C1 segment of cervical spinal cord (tissue), 14 donors: ENCODE data around the gene SLC25A26.

ENCODE experiments used
- DNase-seq, 14 donors: peaks; one replicate each; lab custom pipeline; 2025; lab: John Stamatoyannopoulos, UW

SLC25A26 gene, protein sequence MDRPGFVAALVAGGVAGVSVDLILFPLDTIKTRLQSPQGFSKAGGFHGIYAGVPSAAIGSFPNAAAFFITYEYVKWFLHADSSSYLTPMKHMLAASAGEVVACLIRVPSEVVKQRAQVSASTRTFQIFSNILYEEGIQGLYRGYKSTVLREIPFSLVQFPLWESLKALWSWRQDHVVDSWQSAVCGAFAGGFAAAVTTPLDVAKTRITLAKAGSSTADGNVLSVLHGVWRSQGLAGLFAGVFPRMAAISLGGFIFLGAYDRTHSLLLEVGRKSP

DNA sequence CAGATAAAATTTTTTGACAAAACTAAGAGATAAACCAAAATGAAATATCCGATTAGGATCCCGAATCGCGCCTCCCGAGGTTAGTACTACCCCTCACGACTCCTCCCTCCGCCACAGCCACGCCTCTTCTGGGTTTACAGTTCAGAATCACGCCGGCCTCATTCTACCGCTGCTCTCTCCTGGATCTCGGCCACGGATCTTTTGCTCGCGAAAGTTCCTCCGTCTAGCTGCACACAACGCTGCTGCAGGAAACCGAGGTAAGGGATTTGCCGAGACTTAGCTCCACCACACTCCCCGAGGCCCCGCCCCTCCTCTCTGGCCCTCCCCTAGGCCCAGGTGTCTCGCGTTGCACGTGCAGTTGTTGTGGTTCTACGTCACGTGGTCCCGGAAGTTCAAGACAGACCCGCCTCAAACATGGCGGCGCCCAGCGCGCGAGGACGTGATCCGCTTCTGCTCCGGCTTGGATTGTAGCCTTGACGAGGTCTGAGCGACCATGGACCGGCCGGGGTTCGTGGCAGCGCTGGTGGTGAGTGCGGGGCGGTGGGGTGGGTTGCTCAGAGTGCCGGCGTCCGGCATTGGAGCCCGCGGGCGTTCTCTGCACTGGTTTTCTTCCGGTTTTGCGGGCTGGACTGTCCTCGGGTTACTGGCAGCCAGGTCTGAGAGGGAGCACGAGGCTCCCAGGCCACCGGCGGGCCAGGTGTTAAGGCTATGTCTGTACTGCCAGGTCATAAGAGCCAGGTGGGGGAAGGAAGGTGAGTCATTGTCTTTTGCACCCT lies at the start of gene SLC25A26:
SLC25A26 (plus strand) TSS at position 400 of the 776 bp plus-strand sequence; CDS start at position 494, 94 bp downstream.
- DNase-seq = peak; percentile 47 to 91 (median 88)

DNA sequence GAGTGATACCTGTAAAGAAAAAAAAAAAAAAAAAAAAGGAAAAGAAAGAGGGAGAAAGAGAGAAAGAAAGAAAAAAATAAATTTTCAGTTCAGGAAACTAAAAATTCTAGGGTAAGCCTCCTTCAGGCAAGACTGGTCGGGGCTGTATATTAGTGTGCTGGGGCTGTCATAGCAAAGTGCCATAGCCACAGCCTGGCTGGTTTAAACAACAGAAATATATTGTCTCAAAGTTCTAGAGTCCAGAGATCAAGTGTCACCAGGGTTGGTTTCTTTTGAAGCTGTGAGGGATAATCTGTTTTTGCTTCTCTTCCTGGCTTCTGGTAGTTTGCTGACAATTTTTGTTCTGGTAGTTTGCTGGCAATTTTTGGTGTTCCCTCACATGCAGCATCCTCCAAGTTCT lies 48.4 kb upstream of the SLC25A26 start:
- no peak for DNase-seq

DNA sequence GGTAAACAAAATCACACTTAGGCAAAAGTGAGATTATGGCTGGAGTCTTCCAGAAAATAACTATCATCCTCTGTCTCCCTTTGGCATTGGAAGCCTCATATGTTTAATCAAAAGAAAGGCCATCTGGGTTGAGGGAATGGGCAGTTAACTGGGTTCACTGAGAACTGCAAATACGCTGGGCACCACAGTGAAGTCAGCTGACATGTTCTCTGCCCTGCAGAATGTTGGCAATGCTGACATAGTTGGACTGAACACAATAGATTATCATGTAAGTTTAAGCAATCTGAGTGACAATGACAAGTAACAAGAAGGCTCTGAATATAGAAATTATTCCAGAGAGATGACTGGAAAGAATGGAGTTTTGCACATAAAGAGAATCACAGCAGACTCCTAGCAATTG lies 43.8 kb upstream of the SLC25A26 start:
- peak in 6 of 14 donors; percentile 2 to 64 (median 6) for DNase-seq

GRCh38 chr3:66178206-66178605 lies 42.6 kb upstream of the SLC25A26 start:
- no peak for DNase-seq

DNA sequence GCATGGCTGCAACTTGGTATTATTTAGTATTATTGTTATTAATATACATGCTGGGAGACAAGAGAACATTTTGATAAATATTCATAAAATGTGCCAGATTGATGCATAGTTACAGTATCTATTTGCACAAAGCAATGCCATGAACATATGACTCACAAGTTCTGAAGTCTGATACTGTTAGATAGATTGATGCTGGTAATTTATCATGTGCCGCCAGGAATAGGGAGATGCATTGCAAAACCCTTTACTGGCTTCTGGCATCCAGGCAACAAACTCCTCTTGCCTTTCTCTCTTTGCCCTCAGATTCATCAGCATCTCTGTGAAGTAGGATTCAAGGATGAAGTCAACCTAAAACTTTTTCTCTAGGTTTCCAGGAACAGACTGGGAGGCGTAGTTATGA lies 41.0 kb upstream of the SLC25A26 start:
- no peak for DNase-seq

- DNase-seq = no peak
Observed at GRCh38 chr3:66181764-66182163, 39.0 kb upstream of the SLC25A26 start.

GRCh38 chr3:66182246-66182645 lies 38.6 kb upstream of the SLC25A26 start:
- no peak for DNase-seq

DNA sequence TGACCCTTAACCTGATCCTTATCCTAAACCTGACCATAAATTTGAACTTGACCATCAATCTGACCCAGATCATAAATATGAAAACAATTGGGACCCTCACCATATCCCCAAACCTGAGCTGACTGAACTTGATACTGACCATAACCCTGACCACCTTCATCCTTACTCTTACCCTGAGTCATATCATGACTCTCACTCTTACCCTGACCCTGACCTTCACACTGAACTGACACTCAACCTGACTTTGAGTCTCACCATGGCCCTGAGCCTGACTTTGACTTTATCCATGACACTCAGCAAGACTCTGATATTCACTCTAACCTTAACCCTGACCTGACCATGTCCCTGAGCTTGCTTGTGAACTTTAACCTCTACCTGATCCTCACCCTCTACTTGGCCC lies 34.3 kb upstream of the SLC25A26 start:
- DNase-seq = no peak

DNA sequence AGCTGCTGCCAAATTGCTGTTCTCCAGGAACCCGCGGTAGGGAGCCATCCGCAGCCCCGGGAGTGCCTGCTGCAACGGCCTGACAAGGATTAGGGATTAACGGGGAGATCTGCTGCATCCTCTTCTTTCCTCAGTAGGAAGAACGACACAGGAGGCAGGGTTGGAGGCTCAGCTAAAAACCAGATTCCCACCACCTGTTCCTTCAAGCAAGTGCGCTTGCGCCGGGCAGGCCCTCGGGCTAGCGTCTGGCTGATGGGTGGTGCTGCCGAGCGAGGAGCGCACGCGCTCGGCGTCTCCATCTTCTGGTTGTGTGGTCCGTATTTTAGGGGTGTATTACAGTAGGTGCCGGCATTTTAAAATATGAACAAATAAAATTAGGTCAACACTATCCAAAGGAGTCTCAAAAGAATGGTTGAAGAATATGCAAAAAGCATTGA lies 25.4 kb upstream of the SLC25A26 start:
- DNase-seq = peak in 13 of 14 donors; percentile 17 to 95 (median 37)

GRCh38 chr3:66196633-66197032 lies 24.2 kb upstream of the SLC25A26 start:
- peak in 1 of 14 donors; percentile 3 for DNase-seq

DNA sequence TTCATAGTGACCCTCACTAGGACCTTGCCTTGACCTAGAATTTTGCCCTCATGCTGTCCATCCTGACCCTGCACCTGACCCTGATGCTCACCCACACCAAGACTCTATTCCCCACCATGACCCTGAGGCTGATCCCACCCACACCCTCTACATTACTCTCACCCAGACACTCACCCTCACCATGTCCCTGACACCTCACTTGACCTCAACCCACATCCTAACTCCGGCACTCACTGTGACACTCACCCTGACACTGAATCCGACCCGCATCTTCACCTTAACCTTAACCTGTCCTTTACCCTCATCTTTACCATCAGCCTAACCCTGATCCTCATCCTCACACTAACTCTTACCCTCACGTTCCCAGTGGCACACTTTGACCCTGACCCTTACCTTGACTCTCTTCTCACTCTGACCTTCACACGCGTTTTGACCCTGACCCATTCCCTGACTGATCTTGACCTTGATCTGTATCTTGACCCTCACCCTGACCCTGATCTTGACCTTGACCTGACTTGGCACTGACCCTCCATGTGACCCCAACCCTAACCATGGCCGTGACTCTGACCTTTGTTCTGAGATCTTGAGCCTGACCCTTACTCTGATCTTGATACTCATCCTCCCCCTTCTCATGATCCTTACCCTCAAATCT lies 22.2 kb upstream of the SLC25A26 start:
- DNase-seq = no peak

DNA sequence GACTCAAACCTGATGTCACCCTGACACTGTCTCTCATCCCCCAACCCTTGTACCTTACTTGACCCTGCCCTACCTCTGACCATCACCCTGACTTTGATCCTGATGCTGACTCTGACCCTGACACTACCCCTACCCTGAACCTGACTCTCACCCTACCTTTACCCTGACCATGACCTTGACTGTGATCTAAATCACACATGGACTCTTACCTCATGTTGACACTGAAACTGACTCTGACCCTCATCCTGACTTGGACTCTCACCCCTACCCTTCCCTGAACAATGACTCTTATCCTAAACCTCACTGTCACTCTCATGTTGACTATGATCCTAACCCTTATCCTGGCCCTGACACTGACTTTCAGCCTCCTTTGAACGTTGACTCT lies 21.7 kb upstream of the SLC25A26 start:
- DNase-seq = no peak

GRCh38 chr3:66200147-66200546 lies 20.7 kb upstream of the SLC25A26 start:
- DNase-seq = no peak

DNA sequence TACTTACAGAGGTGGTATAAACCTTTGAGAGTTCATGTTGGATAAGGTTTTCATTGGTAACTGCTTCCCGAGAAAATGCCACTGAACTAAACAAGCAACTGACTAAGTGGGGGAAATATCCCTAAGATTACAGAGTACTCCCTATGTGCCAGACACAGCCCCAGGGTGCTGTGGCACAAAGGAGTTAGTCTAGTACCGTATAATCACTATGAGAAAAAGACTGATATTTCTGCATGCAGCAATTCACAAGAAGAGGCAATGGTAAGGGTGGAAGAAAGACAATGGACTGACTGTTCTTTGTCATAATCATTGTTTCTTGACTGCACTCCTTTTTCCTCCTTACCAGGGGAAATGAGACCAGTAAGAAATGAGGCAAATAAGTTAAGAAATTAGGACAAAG lies 20.0 kb upstream of the SLC25A26 start:
- no peak for DNase-seq

DNA sequence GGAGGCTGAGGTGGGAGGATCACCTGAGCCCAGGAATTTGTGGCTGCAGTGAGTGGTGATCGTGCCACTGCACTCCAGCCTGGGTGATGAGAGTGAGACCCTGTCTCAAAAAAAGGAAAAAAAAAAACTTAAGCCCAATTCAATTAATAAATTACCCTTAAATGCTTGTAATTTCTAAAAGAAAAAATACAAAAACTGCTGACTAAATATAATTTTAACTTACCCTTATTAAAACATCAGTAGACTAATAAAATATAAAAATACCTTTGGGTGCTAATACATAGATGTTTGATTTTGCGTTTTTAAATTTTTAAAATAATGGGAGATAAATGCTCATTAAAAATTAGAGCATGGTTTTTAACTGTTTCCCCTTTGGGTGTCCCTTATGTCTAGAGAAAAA lies 17.5 kb upstream of the SLC25A26 start:
- no peak for DNase-seq

DNA sequence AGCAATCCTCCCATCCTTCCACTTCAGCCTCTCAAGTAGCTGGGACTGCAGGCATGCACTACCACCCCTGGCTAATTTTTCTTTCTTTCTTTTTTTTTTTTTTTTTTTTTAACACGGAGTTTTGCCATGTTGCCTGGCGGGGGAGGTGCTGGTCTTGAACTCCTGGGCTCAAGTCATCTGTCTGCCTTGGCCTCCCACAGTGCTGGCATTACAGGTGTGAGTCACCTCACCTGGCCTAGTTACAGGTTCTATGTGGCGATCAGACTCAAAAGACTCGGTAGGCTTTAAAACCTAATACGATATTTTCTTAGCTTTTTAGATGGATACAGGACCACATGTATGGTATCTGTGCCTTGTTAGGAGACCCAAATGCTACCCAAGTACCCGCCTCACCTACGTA lies 14.0 kb upstream of the SLC25A26 start:
- DNase-seq = no peak

DNA sequence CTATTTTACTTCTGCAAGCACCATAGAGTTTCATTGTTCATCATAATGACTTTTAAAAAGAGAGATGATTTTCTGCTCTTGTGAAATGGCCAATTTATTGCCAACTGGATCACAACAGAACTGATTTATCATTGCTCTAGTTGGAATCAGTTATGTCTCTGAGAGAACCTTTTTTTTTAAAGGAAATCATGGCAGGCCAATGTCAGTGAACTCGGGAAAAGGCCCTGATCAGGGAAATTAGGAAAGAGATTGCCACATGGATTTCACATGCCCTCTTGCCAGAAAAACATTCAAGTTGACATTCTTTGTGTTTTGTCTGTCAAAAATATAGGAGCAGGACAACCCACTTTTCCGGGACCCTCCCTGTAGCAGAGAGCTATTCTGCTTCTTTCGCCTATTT lies 12.6 kb upstream of the SLC25A26 start:
- no peak for DNase-seq

GRCh38 chr3:66210687-66211295 lies 10.0 kb upstream of the SLC25A26 start:
- DNase-seq = no peak

- DNase-seq = no peak
Observed at GRCh38 chr3:66211779-66212178, 9.0 kb upstream of the SLC25A26 start.

DNA sequence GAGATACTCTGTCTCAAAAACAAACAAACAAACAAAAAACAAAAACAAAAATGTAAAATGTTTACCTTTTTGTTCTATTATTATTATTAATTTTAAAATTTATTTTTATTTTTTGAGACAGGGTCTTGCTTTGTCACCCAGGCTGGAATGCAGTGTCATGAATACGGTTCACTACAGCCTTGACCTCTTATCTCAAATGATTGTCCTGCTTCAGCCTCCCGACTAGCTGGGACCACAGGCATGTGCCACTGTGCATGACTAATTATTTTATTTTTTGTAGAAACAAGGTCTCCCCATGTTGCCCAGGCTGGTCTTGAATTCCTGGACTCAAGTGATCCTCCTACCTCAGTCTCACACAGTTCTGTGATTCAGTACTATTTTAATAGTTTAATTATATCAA lies 5.7 kb upstream of the SLC25A26 start:
- DNase-seq = no peak

DNA sequence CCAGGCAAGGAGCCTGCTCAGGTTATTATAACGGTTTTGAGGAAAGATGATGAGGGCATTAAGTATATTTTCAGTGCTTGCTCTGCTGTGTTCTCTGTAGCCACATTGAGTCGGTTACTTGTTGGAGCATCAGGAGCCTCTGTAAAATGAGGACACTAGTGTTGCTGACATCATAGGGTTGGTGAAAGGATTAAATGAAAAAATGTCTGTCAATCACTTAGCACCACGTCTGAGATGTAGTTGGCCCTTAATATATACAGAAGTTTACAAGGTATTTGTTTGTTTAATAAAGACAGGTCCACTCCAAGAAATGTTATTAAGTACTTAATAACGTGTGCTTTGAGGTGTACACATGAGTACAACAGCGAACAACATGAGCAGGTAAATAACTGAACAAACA lies 735 bp upstream of the SLC25A26 start:
- no peak for DNase-seq

DNA sequence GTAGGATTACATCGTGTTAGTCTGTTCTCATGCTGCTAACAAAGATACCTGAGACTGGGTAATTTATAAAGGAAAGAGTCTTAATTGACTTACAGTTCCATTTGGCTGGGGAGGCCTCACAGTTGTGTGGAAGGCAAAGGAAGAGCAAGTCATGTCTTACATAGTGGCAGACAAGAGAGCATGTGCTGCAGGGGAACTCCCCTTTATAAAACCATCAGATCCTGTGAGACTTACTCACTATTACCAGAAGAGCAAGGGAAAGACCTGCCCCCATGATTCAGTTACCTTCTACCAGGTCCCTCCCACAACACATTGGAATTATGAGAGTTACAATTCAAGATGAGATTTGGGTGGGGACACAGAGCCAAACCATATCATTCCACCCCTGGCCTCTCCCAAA lies 3.4 kb downstream of the SLC25A26 start:
- DNase-seq = no peak
